Measurements from ENCODE around the gene F10. TPM values are rescaled to one million over a fixed set of nuclear protein-coding genes. Genes with fewer than 3 reads are reported as not detected.
A peak's percentile ranks its signal among the peaks of the same experiment; 100 is the strongest.

Gene F10
- polyA plus RNA-seq, 1 of the 3 experiments (the other 2 are of a cell fraction) = 12.5 TPM

GRCh38 chr13:113187263-113187669 is 64.7 kb downstream of the F10 start:
- DNase-seq = peak; percentile 45
- CTCF ChIA-PET = interaction anchor here (0.8 kb wide), 1 partner anchor 206 kb away, joined by 3 read pairs; no protein-coding TSS in a partner anchor
- TF ChIP-seq EP300 (IDR thresholded peaks at IDR 0.05; ENCODE audit: borderline replicate concordance in 1 of 2, low read depth in 1 of 2, low read length in 1 of 2) = peak in 1 of 2 experiments; percentile 92; a peak in 2 of 4 replicates
- TF ChIP-seq, protein P1, sequence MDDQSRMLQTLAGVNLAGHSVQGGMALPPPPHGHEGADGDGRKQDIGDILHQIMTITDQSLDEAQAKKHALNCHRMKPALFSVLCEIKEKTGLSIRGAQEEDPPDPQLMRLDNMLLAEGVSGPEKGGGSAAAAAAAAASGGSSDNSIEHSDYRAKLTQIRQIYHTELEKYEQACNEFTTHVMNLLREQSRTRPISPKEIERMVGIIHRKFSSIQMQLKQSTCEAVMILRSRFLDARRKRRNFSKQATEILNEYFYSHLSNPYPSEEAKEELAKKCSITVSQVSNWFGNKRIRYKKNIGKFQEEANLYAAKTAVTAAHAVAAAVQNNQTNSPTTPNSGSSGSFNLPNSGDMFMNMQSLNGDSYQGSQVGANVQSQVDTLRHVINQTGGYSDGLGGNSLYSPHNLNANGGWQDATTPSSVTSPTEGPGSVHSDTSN (IDR thresholded peaks at IDR 0.05) = peak; percentile 97
- TF ChIP-seq POLR2AphosphoS5 (IDR thresholded peaks at IDR 0.05; ENCODE audit: low read depth, low read length) = peak; percentile 83
- peak; percentile 86 for TF ChIP-seq NFIC (IDR thresholded peaks at IDR 0.05; ENCODE audit: borderline replicate concordance)
- peak; percentile 100 for TF ChIP-seq FOSL2 (IDR thresholded peaks at IDR 0.05; ENCODE audit: borderline replicate concordance, low read depth)
- TF ChIP-seq ELF1 (IDR thresholded peaks at IDR 0.05) = 0 out of 2 replicates have a peak, but pooled peaks have one; percentile 49
- no peak for TF ChIP-seq CHD2 (IDR thresholded peaks at IDR 0.05; ENCODE audit: low read length, partially characterized antibody)
- TF ChIP-seq RCOR1 (IDR thresholded peaks at IDR 0.05; ENCODE audit: low read length) = no peak
- TF ChIP-seq, protein P2, sequence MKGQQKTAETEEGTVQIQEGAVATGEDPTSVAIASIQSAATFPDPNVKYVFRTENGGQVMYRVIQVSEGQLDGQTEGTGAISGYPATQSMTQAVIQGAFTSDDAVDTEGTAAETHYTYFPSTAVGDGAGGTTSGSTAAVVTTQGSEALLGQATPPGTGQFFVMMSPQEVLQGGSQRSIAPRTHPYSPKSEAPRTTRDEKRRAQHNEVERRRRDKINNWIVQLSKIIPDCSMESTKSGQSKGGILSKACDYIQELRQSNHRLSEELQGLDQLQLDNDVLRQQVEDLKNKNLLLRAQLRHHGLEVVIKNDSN (IDR thresholded peaks at IDR 0.05; ENCODE audit: borderline replicate concordance, low read depth) = peak; percentile 72; the same call in 1 of the 2 replicates
- TF ChIP-seq RFX5 (IDR thresholded peaks at IDR 0.05; ENCODE audit: low read length) = no peak
- TF ChIP-seq FOXM1 (IDR thresholded peaks at IDR 0.05; ENCODE audit: low read depth) = peak; percentile 55; the same call in 1 of the 2 replicates
- TF ChIP-seq ZBTB33 (IDR thresholded peaks at IDR 0.05; ENCODE audit: borderline replicate concordance, low read depth) = peak; percentile 64; the same call in 1 of the 2 replicates
- peak; percentile 82 for TF ChIP-seq TEAD4 (IDR thresholded peaks at IDR 0.05; ENCODE audit: borderline replicate concordance, insufficient read depth)
- TF ChIP-seq, protein P3, sequence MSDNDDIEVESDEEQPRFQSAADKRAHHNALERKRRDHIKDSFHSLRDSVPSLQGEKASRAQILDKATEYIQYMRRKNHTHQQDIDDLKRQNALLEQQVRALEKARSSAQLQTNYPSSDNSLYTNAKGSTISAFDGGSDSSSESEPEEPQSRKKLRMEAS (IDR thresholded peaks at IDR 0.05; ENCODE audit: low read depth) = peak; percentile 77
- peak; percentile 85 for TF ChIP-seq SIN3A (IDR thresholded peaks at IDR 0.05; ENCODE audit: borderline replicate concordance, low read depth, low read length)
- peak; percentile 39; the same call in 1 of the 2 replicates for TF ChIP-seq TAF1 (IDR thresholded peaks at IDR 0.05; ENCODE audit: borderline replicate concordance, low read depth, low read length)
- TF ChIP-seq TCF12 (IDR thresholded peaks at IDR 0.05) = peak; percentile 91
- peak; percentile 65; the same call in 1 of the 2 replicates for TF ChIP-seq RXRA (IDR thresholded peaks at IDR 0.05; ENCODE audit: borderline replicate concordance, low read depth)
- TF ChIP-seq GABPA (IDR thresholded peaks at IDR 0.05; ENCODE audit: low read depth) = peak; percentile 33; the same call in 1 of the 2 replicates
- no peak for TF ChIP-seq GATA2 (CRISPR knock-in tag; IDR thresholded peaks at IDR 0.05)
- TF ChIP-seq, protein P4, sequence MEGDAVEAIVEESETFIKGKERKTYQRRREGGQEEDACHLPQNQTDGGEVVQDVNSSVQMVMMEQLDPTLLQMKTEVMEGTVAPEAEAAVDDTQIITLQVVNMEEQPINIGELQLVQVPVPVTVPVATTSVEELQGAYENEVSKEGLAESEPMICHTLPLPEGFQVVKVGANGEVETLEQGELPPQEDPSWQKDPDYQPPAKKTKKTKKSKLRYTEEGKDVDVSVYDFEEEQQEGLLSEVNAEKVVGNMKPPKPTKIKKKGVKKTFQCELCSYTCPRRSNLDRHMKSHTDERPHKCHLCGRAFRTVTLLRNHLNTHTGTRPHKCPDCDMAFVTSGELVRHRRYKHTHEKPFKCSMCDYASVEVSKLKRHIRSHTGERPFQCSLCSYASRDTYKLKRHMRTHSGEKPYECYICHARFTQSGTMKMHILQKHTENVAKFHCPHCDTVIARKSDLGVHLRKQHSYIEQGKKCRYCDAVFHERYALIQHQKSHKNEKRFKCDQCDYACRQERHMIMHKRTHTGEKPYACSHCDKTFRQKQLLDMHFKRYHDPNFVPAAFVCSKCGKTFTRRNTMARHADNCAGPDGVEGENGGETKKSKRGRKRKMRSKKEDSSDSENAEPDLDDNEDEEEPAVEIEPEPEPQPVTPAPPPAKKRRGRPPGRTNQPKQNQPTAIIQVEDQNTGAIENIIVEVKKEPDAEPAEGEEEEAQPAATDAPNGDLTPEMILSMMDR (IDR thresholded peaks at IDR 0.05) = no peak; the same call in 1 of the 2 replicates
- TF ChIP-seq JUND (IDR thresholded peaks at IDR 0.05) = peak; percentile 99
- TF ChIP-seq, protein P5, sequence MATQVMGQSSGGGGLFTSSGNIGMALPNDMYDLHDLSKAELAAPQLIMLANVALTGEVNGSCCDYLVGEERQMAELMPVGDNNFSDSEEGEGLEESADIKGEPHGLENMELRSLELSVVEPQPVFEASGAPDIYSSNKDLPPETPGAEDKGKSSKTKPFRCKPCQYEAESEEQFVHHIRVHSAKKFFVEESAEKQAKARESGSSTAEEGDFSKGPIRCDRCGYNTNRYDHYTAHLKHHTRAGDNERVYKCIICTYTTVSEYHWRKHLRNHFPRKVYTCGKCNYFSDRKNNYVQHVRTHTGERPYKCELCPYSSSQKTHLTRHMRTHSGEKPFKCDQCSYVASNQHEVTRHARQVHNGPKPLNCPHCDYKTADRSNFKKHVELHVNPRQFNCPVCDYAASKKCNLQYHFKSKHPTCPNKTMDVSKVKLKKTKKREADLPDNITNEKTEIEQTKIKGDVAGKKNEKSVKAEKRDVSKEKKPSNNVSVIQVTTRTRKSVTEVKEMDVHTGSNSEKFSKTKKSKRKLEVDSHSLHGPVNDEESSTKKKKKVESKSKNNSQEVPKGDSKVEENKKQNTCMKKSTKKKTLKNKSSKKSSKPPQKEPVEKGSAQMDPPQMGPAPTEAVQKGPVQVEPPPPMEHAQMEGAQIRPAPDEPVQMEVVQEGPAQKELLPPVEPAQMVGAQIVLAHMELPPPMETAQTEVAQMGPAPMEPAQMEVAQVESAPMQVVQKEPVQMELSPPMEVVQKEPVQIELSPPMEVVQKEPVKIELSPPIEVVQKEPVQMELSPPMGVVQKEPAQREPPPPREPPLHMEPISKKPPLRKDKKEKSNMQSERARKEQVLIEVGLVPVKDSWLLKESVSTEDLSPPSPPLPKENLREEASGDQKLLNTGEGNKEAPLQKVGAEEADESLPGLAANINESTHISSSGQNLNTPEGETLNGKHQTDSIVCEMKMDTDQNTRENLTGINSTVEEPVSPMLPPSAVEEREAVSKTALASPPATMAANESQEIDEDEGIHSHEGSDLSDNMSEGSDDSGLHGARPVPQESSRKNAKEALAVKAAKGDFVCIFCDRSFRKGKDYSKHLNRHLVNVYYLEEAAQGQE (IDR thresholded peaks at IDR 0.05; ENCODE audit: low read depth, low read length) = peak; percentile 59; the same call in 1 of the 2 replicates
- H3K4me2 ChIP-seq = peak overlapping the region; percentile 77
- no peaks in the 10 kb centered on the region for H3K27me3 ChIP-seq (ENCODE audit: insufficient read depth)
- H3K4me1 ChIP-seq (ENCODE audit: control insufficient read depth in 1 of 2, insufficient read depth in 2 of 2, low read depth in 1 of 2, low read length in 1 of 2) = peaks cover 0 to 7% of the 10 kb centered on the region in 2 experiments; a peak in 2 of 4 replicates
- no peaks in the 10 kb centered on the region for H4K20me1 ChIP-seq (ENCODE audit: insufficient read depth)
- H3K27ac ChIP-seq (ENCODE audit: low read depth in 2 of 2, low read length in 1 of 2) = peak overlapping the region; percentile 58 to 97; a peak in 3 of 4 replicates
- H3K4me3 ChIP-seq (ENCODE audit: low read depth in 2 of 2, low read length in 1 of 2) = peak overlapping the region in 1 of 2 experiments; percentile 17; a peak in 2 of 4 replicates
- no peaks in the 10 kb centered on the region for H3K9me3 ChIP-seq
- no peak overlapping the region for H2AFZ ChIP-seq (ENCODE audit: low read depth)
- H3K9ac ChIP-seq = peak overlapping the region; percentile 69
- peaks cover 23% of the 10 kb centered on the region for H3F3A ChIP-seq (replicated peaks; ENCODE audit: insufficient read depth)
- peaks cover 48 to 66% of the 10 kb centered on the region in 2 experiments for H3K36me3 ChIP-seq (replicated peaks in 1 of 2; ENCODE audit: control insufficient read depth in 1 of 2, insufficient read depth in 2 of 2, low read length in 1 of 2)
- POLR2A ChIA-PET = interaction anchor here (0.6 kb wide), 1 partner anchor 22 kb away, joined by 3 read pairs; no protein-coding TSS in a partner anchor
- H3K9me2 ChIP-seq = no peaks in the 10 kb centered on the region
- H3K79me2 ChIP-seq (ENCODE audit: insufficient read depth) = peaks cover 29% of the 10 kb centered on the region
- 10% methylated on average over 3 of the region's 9 CpGs for WGBS (ENCODE audit: low lambda C conversion rate)
